ENCODE measurements around the gene FMN1.

The FMN1 gene

DNA sequence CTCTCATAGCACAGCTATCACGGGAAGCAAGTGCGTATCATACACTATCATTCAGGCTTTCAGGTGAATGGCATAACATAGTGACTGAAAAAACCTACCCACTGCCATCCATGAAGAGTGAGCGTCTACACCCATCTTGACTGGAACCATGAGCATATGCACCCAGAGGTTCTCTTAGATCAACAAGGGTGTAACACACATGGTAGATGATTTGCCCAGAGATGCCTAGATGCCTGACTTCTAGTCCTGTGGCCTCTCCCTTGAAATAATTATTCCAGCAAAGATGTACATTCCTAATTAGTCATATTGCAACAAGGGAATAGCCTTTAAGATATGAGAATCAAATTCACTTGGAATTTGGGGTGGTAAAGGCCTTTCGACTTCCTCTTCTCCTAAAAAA, 248.3 kb downstream of the FMN1 start:
- Histone ChIP-seq H2AK5ac (ENCODE audit: low read length) (no peak overlapping the region), H3K14ac (ENCODE audit: low read length) (no peak overlapping the region), H3K36me3 (ENCODE audit: control insufficient read depth in 1 of 2, insufficient read depth in 2 of 2, low read length in 2 of 2) (no peaks in the 10 kb centered on the region), H3K23ac (ENCODE audit: low read length) (no peak overlapping the region), H4K91ac (ENCODE audit: low read depth, low read length) (no peak overlapping the region), H3K79me2 (ENCODE audit: control insufficient read depth, insufficient read depth, low read length, poor library complexity) (no peaks in the 10 kb centered on the region), H4K12ac (ENCODE audit: low read depth, low read length) (no peak overlapping the region), H3K27me3 (ENCODE audit: insufficient read depth, low read length) (no peaks in the 10 kb centered on the region), H2BK120ac (ENCODE audit: insufficient read depth, low read length, poor library complexity) (no peak overlapping the region), H3K9ac (ENCODE audit: low read length) (no peak overlapping the region), H2BK5ac (ENCODE audit: low read depth, low read length, poor library complexity) (no peak overlapping the region), H3K79me1 (ENCODE audit: low read length) (no peaks in the 10 kb centered on the region), H2BK12ac (ENCODE audit: low read length) (no peak overlapping the region), H3K4me1 (ENCODE audit: control insufficient read depth in 1 of 2, insufficient read depth in 2 of 2, low read length in 2 of 2) (no peaks in the 10 kb centered on the region), H4K8ac (ENCODE audit: low read depth, low read length) (no peak overlapping the region), H3K18ac (ENCODE audit: low read length) (no peak overlapping the region), H2AFZ (ENCODE audit: insufficient read depth, low read length, poor library complexity) (no peak overlapping the region), H3K4me2 (ENCODE audit: low read length) (no peak overlapping the region), H3K9me3 (ENCODE audit: insufficient read depth, low read depth, low read length) (no peaks in the 10 kb centered on the region), H3K4ac (ENCODE audit: low read depth, low read length) (no peak overlapping the region), H3K27ac (ENCODE audit: low read depth, low read length) (no peak overlapping the region), H3K4me3 (ENCODE audit: low read depth, low read length) (no peak overlapping the region)
- peak in 1 of 2 donors; percentile 51 for DNase-seq
- no CpG with 5 or more reads among the region's 4 CpGs for WGBS (ENCODE audit: extremely low coverage, insufficient coverage, insufficient read length)

DNA sequence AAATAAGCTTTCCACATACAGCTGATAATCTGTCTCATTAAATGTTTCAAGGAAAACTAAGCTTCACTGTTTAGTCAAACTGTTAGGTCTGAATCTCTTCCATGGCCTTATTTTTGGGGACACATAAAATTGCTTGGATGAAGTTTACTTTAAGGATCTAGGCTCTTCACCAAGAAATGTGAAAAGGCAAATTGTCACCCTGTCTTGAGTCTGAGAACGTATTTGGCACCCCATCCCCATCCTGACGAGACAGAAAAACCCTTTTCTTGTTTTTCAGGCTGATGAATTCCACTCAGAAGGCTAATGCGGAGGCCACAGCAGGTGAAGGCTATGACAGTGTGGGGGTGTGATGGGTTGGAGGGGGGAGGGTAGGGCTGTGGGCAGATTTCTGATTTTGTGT, 250.1 kb downstream of the FMN1 start:
- Histone ChIP-seq H3K9ac (ENCODE audit: low read length) (no peak overlapping the region), H3K18ac (ENCODE audit: low read length) (no peak overlapping the region), H3K27ac (ENCODE audit: low read depth, low read length) (no peak overlapping the region), H3K27me3 (ENCODE audit: insufficient read depth, low read length) (no peaks in the 10 kb centered on the region), H4K8ac (ENCODE audit: low read depth, low read length) (no peak overlapping the region), H4K12ac (ENCODE audit: low read depth, low read length) (no peak overlapping the region), H2BK5ac (ENCODE audit: low read depth, low read length, poor library complexity) (no peak overlapping the region), H3K4me3 (ENCODE audit: low read depth, low read length) (no peak overlapping the region), H3K23ac (ENCODE audit: low read length) (no peak overlapping the region), H3K79me1 (ENCODE audit: low read length) (no peaks in the 10 kb centered on the region), H4K91ac (ENCODE audit: low read depth, low read length) (no peak overlapping the region), H3K4ac (ENCODE audit: low read depth, low read length) (no peak overlapping the region), H3K36me3 (ENCODE audit: control insufficient read depth in 1 of 2, insufficient read depth in 2 of 2, low read length in 2 of 2) (no peaks in the 10 kb centered on the region), H3K4me1 (ENCODE audit: control insufficient read depth in 1 of 2, insufficient read depth in 2 of 2, low read length in 2 of 2) (no peaks in the 10 kb centered on the region), H3K79me2 (ENCODE audit: control insufficient read depth, insufficient read depth, low read length, poor library complexity) (no peaks in the 10 kb centered on the region), H2AK5ac (ENCODE audit: low read length) (no peak overlapping the region), H3K4me2 (ENCODE audit: low read length) (no peak overlapping the region), H2BK120ac (ENCODE audit: insufficient read depth, low read length, poor library complexity) (no peak overlapping the region), H3K14ac (ENCODE audit: low read length) (no peak overlapping the region), H3K9me3 (ENCODE audit: insufficient read depth, low read depth, low read length) (no peaks in the 10 kb centered on the region), H2BK12ac (ENCODE audit: low read length) (no peak overlapping the region), H2AFZ (ENCODE audit: insufficient read depth, low read length, poor library complexity) (no peak overlapping the region)
- no CpG with 5 or more reads among the region's 3 CpGs for WGBS (ENCODE audit: extremely low coverage, insufficient coverage, insufficient read length)
- DNase-seq, result no peak

GRCh38 chr15:32943711-32944110, 250.8 kb downstream of the FMN1 start:
- H2AFZ ChIP-seq (ENCODE audit: insufficient read depth, low read length, poor library complexity), result no peak overlapping the region
- no peaks in the 10 kb centered on the region for H3K79me2 ChIP-seq (ENCODE audit: control insufficient read depth, insufficient read depth, low read length, poor library complexity)
- H3K27ac ChIP-seq (ENCODE audit: low read depth, low read length), result no peak overlapping the region
- H2BK12ac ChIP-seq (ENCODE audit: low read length), result no peak overlapping the region
- H3K23ac ChIP-seq (ENCODE audit: low read length), result no peak overlapping the region
- no peak overlapping the region for H4K8ac ChIP-seq (ENCODE audit: low read depth, low read length)
- H2AK5ac ChIP-seq (ENCODE audit: low read length), result no peak overlapping the region
- no peak overlapping the region for H3K18ac ChIP-seq (ENCODE audit: low read length)
- no CpG with 5 or more reads among the region's 3 CpGs for WGBS (ENCODE audit: extremely low coverage, insufficient coverage, insufficient read length)
- no peaks in the 10 kb centered on the region for H3K27me3 ChIP-seq (ENCODE audit: insufficient read depth, low read length)
- no peak overlapping the region for H3K9ac ChIP-seq (ENCODE audit: low read length)
- no peak overlapping the region for H2BK120ac ChIP-seq (ENCODE audit: insufficient read depth, low read length, poor library complexity)
- no peak overlapping the region for H2BK5ac ChIP-seq (ENCODE audit: low read depth, low read length, poor library complexity)
- H3K4me3 ChIP-seq (ENCODE audit: low read depth, low read length), result no peak overlapping the region
- no peaks in the 10 kb centered on the region for H3K4me1 ChIP-seq (ENCODE audit: control insufficient read depth in 1 of 2, insufficient read depth in 2 of 2, low read length in 2 of 2)
- no peak overlapping the region for H4K91ac ChIP-seq (ENCODE audit: low read depth, low read length)
- DNase-seq, result peak in 1 of 2 donors; percentile 60
- no peaks in the 10 kb centered on the region for H3K9me3 ChIP-seq (ENCODE audit: insufficient read depth, low read depth, low read length)
- no peak overlapping the region for H3K4ac ChIP-seq (ENCODE audit: low read depth, low read length)
- H3K36me3 ChIP-seq (ENCODE audit: control insufficient read depth in 1 of 2, insufficient read depth in 2 of 2, low read length in 2 of 2), result no peaks in the 10 kb centered on the region
- no peak overlapping the region for H3K14ac ChIP-seq (ENCODE audit: low read length)
- no peak overlapping the region for H3K4me2 ChIP-seq (ENCODE audit: low read length)
- H3K79me1 ChIP-seq (ENCODE audit: low read length), result no peaks in the 10 kb centered on the region
- no peak overlapping the region for H4K12ac ChIP-seq (ENCODE audit: low read depth, low read length)

DNA sequence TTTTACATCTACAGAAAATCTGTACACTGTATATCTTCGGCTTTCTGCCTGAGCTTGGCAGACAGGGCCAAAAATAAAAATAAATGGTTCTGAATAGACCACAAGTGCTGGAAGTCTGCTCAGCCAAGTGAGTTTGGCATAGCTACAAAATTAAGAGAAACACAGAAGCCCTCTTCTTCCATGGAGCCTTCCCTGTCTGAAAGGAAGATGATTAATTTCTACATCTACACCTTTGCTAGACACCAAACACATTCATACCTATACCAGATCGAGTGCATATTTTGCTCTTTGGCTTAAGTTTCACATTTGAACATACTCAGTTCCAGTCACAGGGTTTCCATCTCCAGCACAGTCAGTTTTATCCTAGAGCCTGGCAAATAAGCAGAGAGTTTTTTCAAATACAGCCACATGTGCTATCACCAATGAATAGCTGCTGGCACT, 252.1 kb downstream of the FMN1 start:
- no CpG with 5 or more reads among the region's 2 CpGs for WGBS (ENCODE audit: extremely low coverage, insufficient coverage, insufficient read length)
- Histone ChIP-seq H4K91ac (ENCODE audit: low read depth, low read length) (no peak overlapping the region), H3K18ac (ENCODE audit: low read length) (no peak overlapping the region), H3K4me2 (ENCODE audit: low read length) (no peak overlapping the region), H3K4me3 (ENCODE audit: low read depth, low read length) (no peak overlapping the region), H3K9ac (ENCODE audit: low read length) (no peak overlapping the region), H4K8ac (ENCODE audit: low read depth, low read length) (no peak overlapping the region), H3K4me1 (ENCODE audit: control insufficient read depth in 1 of 2, insufficient read depth in 2 of 2, low read length in 2 of 2) (no peaks in the 10 kb centered on the region), H3K23ac (ENCODE audit: low read length) (no peak overlapping the region), H3K79me2 (ENCODE audit: control insufficient read depth, insufficient read depth, low read length, poor library complexity) (no peaks in the 10 kb centered on the region), H3K36me3 (ENCODE audit: control insufficient read depth in 1 of 2, insufficient read depth in 2 of 2, low read length in 2 of 2) (no peaks in the 10 kb centered on the region), H2AK5ac (ENCODE audit: low read length) (no peak overlapping the region), H3K4ac (ENCODE audit: low read depth, low read length) (no peak overlapping the region), H3K9me3 (ENCODE audit: insufficient read depth, low read depth, low read length) (no peaks in the 10 kb centered on the region), H3K27me3 (ENCODE audit: insufficient read depth, low read length) (no peaks in the 10 kb centered on the region), H2BK12ac (ENCODE audit: low read length) (no peak overlapping the region), H3K14ac (ENCODE audit: low read length) (no peak overlapping the region), H2BK5ac (ENCODE audit: low read depth, low read length, poor library complexity) (no peak overlapping the region), H3K27ac (ENCODE audit: low read depth, low read length) (no peak overlapping the region), H4K12ac (ENCODE audit: low read depth, low read length) (no peak overlapping the region), H3K79me1 (ENCODE audit: low read length) (no peaks in the 10 kb centered on the region), H2AFZ (ENCODE audit: insufficient read depth, low read length, poor library complexity) (no peak overlapping the region), H2BK120ac (ENCODE audit: insufficient read depth, low read length, poor library complexity) (no peak overlapping the region)
- no peak for DNase-seq
